HG03139 (cell line): ENCODE data around the gene FCAMR.

Experiments used
- ATAC-seq: cut with Tn5 transposase; IDR thresholded peaks from one replicate; pipeline ENCODE4 v1.9.1; 2021; ENCODE audit not compliant: unreplicated experiment

Gene FCAMR

DNA sequence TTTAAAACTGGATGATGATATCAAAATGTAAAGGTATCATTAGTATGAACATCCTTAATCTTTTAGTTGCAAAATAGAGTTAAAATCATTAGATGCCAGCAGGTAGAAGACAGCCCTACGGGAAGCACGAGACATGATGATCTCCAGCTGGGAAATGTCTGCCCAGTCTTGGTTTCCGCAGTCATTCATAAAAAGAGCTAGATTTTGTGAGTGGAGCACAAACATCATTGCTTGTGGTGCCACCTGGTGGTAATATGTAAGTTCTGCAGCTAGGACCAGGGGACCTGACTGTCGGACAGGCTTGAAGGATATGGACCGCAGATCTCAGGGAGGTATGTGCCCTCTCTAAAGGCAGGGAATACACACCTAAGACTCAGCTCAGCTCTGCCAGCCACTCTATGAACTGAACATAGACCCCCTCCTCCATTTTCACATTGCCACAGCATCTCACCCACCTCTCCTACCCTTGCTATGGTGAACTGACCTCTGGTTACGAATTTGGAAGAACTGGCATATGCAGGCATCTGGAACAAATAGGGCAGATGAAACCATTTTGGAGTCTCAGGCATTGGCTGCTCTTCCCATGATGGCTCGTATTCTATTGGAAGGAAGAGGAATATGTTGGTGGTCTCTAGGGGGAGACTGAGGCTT lies 57.7 kb downstream of the FCAMR start:
- ATAC-seq: no peak

DNA sequence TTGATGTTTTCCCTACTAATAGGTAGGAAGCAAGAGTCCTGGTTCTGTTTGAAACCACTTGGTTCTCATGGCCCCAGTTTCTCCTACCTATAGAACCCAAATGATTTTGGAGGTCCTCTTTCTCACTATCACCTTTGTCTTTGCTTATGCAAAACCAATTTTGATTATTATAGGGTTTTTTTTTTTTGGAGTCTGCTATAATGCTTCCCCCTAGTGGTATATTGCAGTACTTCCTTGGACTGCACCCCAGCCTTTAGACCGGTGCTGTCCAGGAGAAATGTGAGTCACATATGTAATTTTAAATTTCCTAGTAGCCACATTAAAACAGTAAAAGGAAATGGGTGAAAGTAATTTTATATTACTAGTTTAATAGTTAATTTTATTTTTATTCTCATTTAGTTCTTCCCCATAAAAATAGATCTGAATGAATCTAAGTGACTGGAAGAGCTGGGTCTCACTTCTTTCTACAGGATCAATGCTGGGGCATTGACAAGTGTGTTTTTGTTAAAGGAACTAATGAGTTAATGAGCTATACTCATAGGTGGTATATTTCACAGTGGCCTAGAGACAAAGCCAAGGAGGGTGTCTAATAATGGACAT lies 59.1 kb downstream of the FCAMR start:
- no peak for ATAC-seq

DNA sequence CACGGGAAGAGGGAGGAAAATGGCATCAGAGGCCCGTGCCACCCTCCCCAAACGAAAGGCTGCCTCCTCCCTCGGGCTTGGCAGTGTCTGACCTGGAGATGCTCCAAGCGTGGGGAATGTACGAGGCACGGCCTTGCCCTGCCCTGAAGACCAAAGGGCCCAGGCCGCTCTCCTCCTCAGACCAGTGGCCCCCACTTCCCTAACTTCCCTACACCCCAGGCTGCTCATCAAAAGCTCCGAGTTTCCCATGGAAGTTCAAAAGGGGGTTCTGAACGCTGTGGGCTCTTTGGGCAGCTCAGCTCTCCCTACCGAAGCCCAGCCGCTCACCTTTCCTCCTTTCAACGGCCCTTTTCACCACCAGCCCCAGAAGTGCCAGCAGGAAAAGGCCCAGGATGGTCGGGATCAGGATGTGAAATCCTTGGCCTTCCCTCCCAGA lies 60.4 kb downstream of the FCAMR start:
- no peak for ATAC-seq

DNA sequence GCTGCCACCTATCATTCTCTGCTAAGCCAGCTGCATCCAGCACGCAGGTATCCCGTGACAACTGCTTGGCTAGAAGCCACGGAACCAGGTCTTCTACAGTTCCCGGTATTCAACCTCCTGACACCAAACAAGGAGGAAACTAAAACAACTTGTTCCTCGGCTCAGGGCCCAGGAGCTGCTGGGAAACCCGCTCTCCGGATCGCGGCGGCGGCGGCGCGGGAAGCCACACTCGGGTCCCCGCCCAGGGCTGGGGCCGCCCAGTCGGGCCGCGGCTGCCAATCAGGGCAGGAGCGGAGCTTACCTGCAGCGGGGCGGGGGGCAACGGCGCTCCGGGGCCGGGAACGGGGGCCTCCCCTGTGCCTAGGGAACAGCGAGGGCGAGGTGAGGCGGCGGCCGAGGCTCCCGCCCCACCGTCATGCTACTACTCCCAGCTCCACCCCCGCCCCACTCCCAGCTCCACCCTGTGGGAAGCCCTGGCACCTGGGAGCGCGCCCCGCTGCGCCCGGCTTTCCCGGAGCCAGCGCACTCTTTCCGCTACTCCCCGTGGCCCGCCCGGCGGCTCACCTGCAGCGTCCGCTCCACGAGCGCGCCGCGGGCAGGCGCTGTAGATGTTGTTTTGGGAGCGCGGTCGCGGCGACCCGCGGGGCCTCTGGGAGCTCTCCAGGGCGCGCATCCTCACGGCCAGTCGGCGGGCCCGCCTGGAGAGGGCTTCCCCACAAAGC lies 60.9 kb downstream of the FCAMR start:
- no peak for ATAC-seq

DNA sequence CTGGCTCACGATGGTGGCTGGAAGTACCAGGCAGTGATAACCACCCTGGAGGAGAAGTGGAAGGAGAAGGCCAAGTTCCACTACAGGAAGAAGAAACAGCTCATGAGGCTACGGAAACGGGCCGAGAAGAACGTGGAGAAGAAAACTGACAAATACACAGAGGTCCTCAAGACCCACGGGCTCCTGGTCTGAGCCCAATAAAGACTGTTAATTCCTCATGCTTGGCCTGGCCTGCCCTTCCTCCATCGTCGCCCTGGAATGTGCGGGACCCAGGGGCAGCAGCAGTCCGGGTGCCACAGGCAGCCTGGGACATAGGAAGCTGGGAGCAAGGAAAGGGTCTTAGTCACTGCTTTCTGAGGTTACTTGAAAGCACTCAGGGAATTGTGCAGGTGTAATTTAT lies 62.2 kb downstream of the FCAMR start:
- no peak for ATAC-seq
